Heart left ventricle (tissue), 16 donors: ENCODE measurements around the gene TSHZ1. TPM values are rescaled to one million over a fixed set of nuclear protein-coding genes. Genes with fewer than 3 reads are reported as not detected.

Experiments
- ATAC-seq, 4 donors: fragments of 200-7000 bp; cut with Tn5 transposase; one replicate each; pipeline ENCODE4 v1.9.1; 2020 to 2022; ENCODE audit warnings: moderate library complexity in 4 of 4, mild to moderate bottlenecking in 3 of 4, moderate number of reproducible peaks in 1 of 4
- DNase-seq, 5 donors: peaks; one replicate each; pipeline ENCODE4 v3.0.0-alpha.2; 2020
- H3K27ac ChIP-seq, 12 donors: fragments of 200-600 bp; sonication (generic) in 4 of 12; one replicate each; pipeline versions ENCODE4 v1.5.0 to v1.8.0; 2016 to 2022; ENCODE audit warnings: mild to moderate bottlenecking in 2 of 12
- H3K27me3 ChIP-seq, 9 donors: fragments of 200-600 bp; sonication (generic) in 2 of 9; one replicate each; pipeline versions ENCODE4 v1.5.1 to v1.8.0; 2016 to 2022; ENCODE audit warnings: mild to moderate bottlenecking in 3 of 9
- H3K36me3 ChIP-seq, 9 donors: fragments of 200-600 bp; sonication (generic) in 2 of 9; one replicate each; pipeline versions ENCODE4 v1.5.0 to v1.8.0; 2018 to 2022; ENCODE audit warnings: mild to moderate bottlenecking in 2 of 9
- H3K4me1 ChIP-seq, 12 donors: fragments of 200-600 bp; sonication (generic) in 4 of 12; one replicate each; pipeline versions ENCODE4 v1.5.0 to v1.8.0; 2016 to 2022; ENCODE audit warnings: mild to moderate bottlenecking in 3 of 12
- H3K4me3 ChIP-seq, 12 donors: fragments of 200-600 bp; sonication (generic) in 4 of 12; one replicate each; pipeline versions ENCODE4 v1.5.0 to v1.8.0; 2017 to 2022; ENCODE audit warnings: mild to moderate bottlenecking in 9 of 12, moderate library complexity in 4 of 12
- H3K9me3 ChIP-seq, 12 donors: fragments of 200-600 bp; sonication (generic) in 4 of 12; one replicate each; pipeline versions ENCODE4 v1.5.0 to v1.8.0; 2016 to 2022; ENCODE audit warnings: mild to moderate bottlenecking in 1 of 12
- CTCF ChIP-seq, 12 donors: fragments of 200-600 bp; sonication (generic) in 4 of 12; IDR thresholded peaks; one replicate each; pipeline versions ENCODE4 v1.5.0 to v1.8.0; 2018 to 2022; ENCODE audit warnings: antibody characterized with exemption in 12 of 12, mild to moderate bottlenecking in 5 of 12
- POLR2A ChIP-seq, 2 donors: fragments of 450-650 bp; IDR thresholded peaks; one replicate each; pipeline ENCODE4 v1.6.1; 2017; ENCODE audit warnings: antibody characterized with exemption in 2 of 2, mild to moderate bottlenecking in 2 of 2, moderate library complexity in 2 of 2
- WGBS, 4 donors: extraction: QIAGEN DNeasy Blood & Tissue Kit in 2 of 4; methylation state at CpG; one replicate each; pipeline versions ENCODE4 v1.1.5 to v1.1.7; 2013 to 2018; 5-methylcytosine and 5-hydroxymethylcytosine counted together
- intact Hi-C, 10 donors: fragments of 100-400 bp; cut with DNase I; formaldehyde crosslinking; loops; one replicate each; pipeline versions ENCODE4 v1.11.1 to v1.14.2; 2022
- polyA plus RNA-seq, 2 donors: library from polyadenylated mRNA; stranded (reverse); fragments of 200-250 nt; gene quantifications; one replicate each; pipeline ENCODE4 v1.2.3, GENCODE V29; 2013
- total RNA-seq, 9 donors: library from RNA; depleted of rRNA in 2 of 9; stranded (reverse); fragments of >200 nt in 2 of 9; fragmentation: NEBNext Ultra II Directional in 3 of 9; extraction: Animal tissue kit (Norgen Biotek cat#: 25700) in 3 of 9; gene quantifications; one replicate each; pipeline versions ENCODE4 v1.1.0 to v1.2.4, GENCODE V29; 2016 to 2023
- donor health status: ischemic (EF 13 %, LVEDD 7.1; RV severe dilation, severe dysfunction).
- donor health status: healthy with polysubstance abuse.
- donor health status: DM: no; HTN: yes; CAD: no.
- donor health status: DM: no; HTN: no; CAD: no.
- donor health status: ischemic (EF 25% LVEDD 6.9; RV normal size, moderate dysfunction).
- donor health status: ischemic (EF 25% LVEDD 5.7; RV mildly dilated, moderate dysfunction).
- donor health status: healthy.
- donor health status: DM: yes; HTN: yes; CAD: no.
- donor health status: ischemic (EF 35%, LVEDD 5.7; RV mildly dilated, moderate dysfunction).
- donor health status: nonischemic (EF 11% LVEDD 7.7; RV severe dilation, severe dysfunction).
- donor health status: DM: yes; HTN: yes; CAD: no.
- donor health status: PGD.
- donor health status: ischemic (EF 29% LVEDD 5.4; RV normal size, mild dysfunction).
- donor health status: nonischemic (EF 23%, LVEDD 6.1; RV moderate dilation, normal function).

TSHZ1 gene
- total and polyA plus RNA-seq, 11 donors: 7.5 to 27.9 (median 19.2) TPM

- Histone ChIP-seq H3K36me3 (peaks cover 0 to 3% (median 0%) of the 10 kb centered on the region in 9 donors), H3K27ac (peak overlapping the region in 11 of 12 donors; percentile 25 to 77 (median 41)), H3K4me3 (no peak overlapping the region), H3K9me3 (no peaks in the 10 kb centered on the region), H3K27me3 (no peaks in the 10 kb centered on the region), H3K4me1 (peaks cover 0 to 54% (median 42%) of the 10 kb centered on the region in 12 donors)
- WGBS, 4 donors: 62 to 76% (median 70%) methylated on average over 17 of the region's 17 CpGs
- ATAC-seq (peak in 2 of 4 donors; percentile 48 to 76), DNase-seq (no peak)
- intact Hi-C loops: no loop called here
- TF ChIP-seq CTCF (IDR thresholded peaks at IDR 0.05) (no peak), POLR2A (IDR thresholded peaks at IDR 0.05) (no peak)
Measured at GRCh38 chr18:75230163-75231052, 19.8 kb downstream of the TSHZ1 start.

- WGBS, 4 donors: 83 to 94% (median 92%) methylated on average over 2 to 5 of the region's 5 CpGs
Measured at GRCh38 chr18:75231053-75231406, 20.4 kb downstream of the TSHZ1 start.

GRCh38 chr18:75234901-75235300, 24.3 kb downstream of the TSHZ1 start:
- Histone ChIP-seq H3K27me3 (no peaks in the 10 kb centered on the region), H3K36me3 (peaks cover 0 to 3% (median 0%) of the 10 kb centered on the region in 9 donors), H3K4me1 (peaks cover 0 to 36% (median 14%) of the 10 kb centered on the region in 12 donors), H3K9me3 (no peaks in the 10 kb centered on the region), H3K27ac (no peak overlapping the region), H3K4me3 (no peak overlapping the region)
- intact Hi-C loops: no loop called here
- DNase-seq: no peak
- 93 to 97% (median 96%) methylated on average over 12 of the region's 12 CpGs for WGBS, 4 donors
- TF ChIP-seq POLR2A (IDR thresholded peaks at IDR 0.05): no peak
- TF ChIP-seq CTCF (IDR thresholded peaks at IDR 0.05): no peak
- no peak for ATAC-seq

More at GRCh38 chr18:75231053-75231406, 20.4 kb downstream of the TSHZ1 start:
- ATAC-seq: peak in 1 of 4 donors; percentile 14
- peaks cover 0 to 3% (median 0%) of the 10 kb centered on the region in 9 donors for H3K36me3 ChIP-seq
- H3K4me3 ChIP-seq: no peak overlapping the region
- TF ChIP-seq POLR2A (IDR thresholded peaks at IDR 0.05): no peak
- no peak for TF ChIP-seq CTCF (IDR thresholded peaks at IDR 0.05)
- DNase-seq: no peak
- no peaks in the 10 kb centered on the region for H3K9me3 ChIP-seq
- intact Hi-C loops: no loop called here
- H3K27ac ChIP-seq: peak overlapping the region in 11 of 12 donors; percentile 0 to 77 (median 41)
- peaks cover 0 to 53% (median 39%) of the 10 kb centered on the region in 12 donors for H3K4me1 ChIP-seq
- no peaks in the 10 kb centered on the region for H3K27me3 ChIP-seq

- TF ChIP-seq POLR2A (IDR thresholded peaks at IDR 0.05) (no peak), CTCF (IDR thresholded peaks at IDR 0.05) (no peak)
- no peak for ATAC-seq
- WGBS, 4 donors: 80 to 91% (median 90%) methylated on average over 13 of the region's 13 CpGs
- intact Hi-C loops: no loop called here
- H3K27me3 ChIP-seq: no peaks in the 10 kb centered on the region
- peaks cover 0 to 37% (median 9%) of the 10 kb centered on the region in 12 donors for H3K4me1 ChIP-seq
- no peaks in the 10 kb centered on the region for H3K36me3 ChIP-seq
- no peak for DNase-seq
- no peak overlapping the region for H3K27ac ChIP-seq
- no peaks in the 10 kb centered on the region for H3K9me3 ChIP-seq
- no peak overlapping the region for H3K4me3 ChIP-seq
Measured at GRCh38 chr18:75235896-75236295, 25.3 kb downstream of the TSHZ1 start.
